GM18526 (cell line): ENCODE data around the gene LTB.

Experiments
- POLR2A ChIP-seq: IDR thresholded peaks from 3 replicates; pipeline ENCODE4 v1.6.1; 2011; ENCODE audit not compliant: insufficient read length; ENCODE audit errors: extremely low read depth

LTB gene

DNA sequence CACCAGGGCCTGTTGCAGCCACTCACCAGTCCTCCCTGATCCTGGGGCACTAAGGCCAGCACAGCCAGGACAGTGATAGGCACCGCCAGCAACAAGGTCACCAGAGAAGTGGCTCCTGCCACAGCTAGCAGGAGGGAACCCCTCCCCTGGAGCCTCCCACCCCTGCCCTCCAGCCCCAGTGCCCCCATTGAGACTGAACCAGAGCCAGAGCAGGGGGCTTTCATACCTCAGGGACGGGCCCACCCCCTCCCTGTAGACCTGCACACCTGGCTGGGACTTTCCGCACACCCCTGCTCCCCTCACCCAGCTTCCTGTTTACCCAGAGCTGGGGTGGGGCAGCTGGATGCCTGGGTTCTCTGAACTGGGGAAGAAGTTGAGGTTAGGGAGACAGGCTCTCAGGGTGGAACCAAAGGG lies at the start of gene LTB:
Gene LTB (minus strand): TSS at position 195 of the 414 bp plus-strand sequence. CDS start 7 bp downstream, at position 188.
- peak; percentile 23 for TF ChIP-seq POLR2A

DNA sequence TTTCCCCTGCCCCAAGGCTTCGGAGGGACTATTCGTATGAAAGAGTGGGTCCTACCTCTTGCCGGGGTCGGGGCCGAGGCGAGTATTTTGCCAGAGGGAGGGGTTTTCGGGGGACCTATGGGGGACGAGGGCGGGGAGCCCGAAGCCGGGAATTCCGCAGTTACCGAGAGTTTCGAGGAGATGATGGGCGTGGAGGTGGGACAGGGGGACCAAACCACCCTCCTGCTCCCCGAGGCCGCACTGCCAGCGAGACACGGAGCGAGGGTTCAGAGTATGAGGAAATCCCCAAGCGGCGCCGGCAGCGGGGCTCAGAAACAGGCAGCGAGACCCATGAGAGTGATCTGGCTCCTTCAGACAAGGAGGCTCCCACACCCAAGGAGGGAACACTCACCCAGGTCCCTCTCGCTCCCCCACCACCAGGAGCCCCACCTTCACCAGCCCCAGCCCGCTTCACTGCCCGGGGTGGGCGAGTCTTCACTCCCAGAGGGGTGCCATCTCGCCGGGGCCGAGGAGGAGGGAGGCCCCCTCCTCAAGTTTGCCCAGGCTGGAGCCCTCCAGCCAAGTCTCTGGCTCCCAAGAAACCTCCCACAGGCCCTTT lies 49.6 kb upstream of the LTB start:
- no peak for TF ChIP-seq POLR2A

DNA sequence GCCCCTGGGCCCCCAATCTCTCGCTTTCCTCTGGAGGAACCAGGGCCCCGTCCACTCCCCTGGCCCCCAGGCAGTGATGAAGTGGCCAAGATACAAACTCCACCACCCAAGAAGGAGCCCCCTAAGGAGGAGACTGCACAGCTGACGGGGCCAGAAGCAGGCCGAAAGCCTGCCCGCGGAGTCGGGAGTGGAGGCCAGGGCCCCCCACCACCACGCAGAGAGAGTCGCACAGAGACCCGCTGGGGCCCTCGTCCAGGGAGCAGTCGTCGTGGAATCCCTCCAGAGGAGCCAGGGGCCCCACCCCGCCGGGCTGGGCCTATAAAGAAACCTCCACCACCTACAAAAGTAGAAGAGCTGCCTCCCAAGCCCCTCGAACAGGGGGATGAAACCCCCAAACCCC lies 49.0 kb upstream of the LTB start:
- TF ChIP-seq POLR2A, result no peak

DNA sequence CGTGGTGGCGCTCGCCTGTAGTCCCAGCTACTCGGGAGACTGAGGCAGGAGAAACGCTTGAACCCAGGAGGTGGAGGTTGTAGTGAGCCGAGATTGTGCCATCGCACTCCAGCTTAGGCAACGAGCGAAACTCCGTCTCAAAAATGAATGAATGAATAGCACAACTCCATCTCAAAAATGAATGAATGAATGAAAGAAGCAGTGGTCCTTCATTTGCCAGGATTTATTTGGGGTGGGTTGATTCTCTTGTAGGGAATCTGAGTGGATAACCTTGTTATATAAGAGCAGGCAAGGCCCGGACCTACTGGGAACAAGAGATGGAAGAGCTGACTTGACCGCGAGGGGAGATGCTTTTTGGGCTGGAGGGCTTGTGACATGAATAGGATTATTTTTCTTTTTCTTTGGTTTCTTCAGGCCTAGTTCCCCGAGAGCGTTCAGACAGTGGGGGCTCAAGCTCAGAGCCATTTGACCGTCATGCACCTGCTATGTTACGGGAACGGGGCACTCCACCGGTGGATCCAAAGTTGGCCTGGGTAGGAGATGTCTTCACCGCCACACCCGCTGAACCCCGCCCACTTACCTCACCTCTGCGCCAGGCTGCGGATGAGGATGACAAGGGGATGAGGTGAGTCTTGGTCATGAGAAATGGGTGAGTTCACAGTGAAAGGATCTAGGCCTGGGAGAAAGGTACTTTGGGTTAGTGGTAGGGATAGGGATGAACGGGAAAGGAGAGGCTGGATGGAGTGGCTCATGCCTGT lies 48.1 kb upstream of the LTB start:
- TF ChIP-seq POLR2A, result no peak

GRCh38 chr6:31629014-31629413 lies 46.8 kb upstream of the LTB start:
- TF ChIP-seq POLR2A, result no peak

- no peak for TF ChIP-seq POLR2A
These were observed 45.6 kb upstream of the LTB start for GRCh38 chr6:31627690-31628287.

GRCh38 chr6:31626952-31627351 lies 44.7 kb upstream of the LTB start:
- TF ChIP-seq POLR2A, result no peak

DNA sequence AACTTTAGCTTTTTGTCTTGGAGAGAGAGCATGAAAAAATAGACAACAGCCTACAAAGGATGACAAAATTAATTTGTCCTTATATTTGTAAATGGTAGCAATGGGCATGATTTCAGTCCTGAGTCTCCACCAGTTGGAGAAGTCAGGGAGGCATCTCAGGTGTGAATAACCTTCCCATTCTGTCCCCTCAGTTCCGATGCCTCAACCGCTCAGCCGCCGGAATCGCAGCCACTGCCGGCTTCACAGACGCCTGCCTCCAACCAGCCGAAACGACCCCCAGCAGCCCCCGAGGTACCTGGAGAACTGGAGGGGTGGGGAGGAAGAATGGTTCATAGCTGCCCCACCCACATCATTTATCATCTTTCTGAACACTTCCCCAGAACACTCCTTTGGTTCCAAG lies 41.8 kb upstream of the LTB start:
- TF ChIP-seq POLR2A, result no peak

DNA sequence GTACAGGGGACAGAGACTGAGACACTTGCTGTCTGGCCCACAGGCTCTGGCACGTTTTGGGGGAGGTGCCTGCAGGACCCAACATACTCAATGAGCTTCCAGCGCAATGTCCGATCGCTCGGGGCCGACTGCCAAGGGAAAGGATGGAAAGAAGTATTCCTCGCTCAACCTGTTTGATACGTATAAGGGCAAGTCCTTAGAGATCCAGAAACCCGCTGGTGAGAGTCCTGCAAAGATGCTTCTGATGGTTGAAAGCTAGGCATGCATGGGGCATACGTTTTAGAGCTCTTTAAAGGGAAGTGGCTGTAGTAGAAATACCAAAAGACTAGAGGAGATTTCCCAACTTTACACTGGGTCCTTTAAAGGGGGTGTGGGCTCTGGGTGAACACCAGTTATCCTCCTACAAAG lies 40.5 kb upstream of the LTB start:
- TF ChIP-seq POLR2A, result no peak

DNA sequence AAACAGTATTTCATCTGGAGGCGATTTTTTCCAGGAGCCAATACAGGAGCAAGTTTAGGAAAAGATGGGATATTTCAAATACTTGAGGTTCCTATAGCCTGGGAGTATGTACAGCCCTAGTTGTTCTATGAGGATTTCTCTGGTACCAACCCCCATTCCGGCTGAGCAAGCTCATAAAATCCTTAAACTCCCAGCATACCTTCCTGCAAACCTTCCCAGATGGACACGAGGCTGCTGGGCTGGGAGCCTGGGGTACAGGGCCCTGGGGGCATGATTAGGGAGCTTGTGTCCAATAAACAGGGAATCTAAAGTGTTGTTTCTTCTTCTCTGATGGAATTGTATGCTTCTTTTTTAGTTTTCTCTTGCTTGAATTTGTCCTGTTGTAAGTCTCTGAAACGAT lies 39.8 kb upstream of the LTB start:
- TF ChIP-seq POLR2A, result no peak

DNA sequence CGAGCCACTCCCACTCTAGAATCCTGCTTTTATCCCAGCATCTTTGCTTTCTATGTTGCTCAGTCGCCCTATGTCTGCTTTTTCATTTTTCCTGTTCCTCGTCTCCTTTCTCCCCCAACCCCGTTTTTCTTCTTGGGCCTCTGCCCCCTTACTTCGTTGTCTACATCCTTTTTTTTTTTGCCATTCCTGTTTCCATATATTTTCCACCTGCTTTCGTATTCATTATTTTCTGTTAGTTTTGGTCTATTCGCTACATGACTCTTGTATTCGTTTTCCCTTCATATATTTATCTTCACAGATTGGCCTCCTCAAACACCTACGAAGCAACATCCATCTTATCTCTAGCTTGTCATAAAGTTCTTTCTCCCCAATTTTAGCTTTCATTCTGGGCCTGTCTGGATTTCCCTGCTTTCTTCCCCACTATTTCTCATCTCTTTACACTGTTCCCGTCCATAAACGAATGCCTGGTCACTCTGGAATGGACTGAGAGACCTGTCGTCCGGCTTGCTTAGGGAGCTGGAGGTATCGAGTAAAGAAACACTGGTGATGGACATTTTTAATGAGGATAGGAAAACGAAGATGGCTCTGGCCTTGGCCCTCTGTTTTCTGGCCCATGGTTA lies 39.2 kb upstream of the LTB start:
- no peak for TF ChIP-seq POLR2A

DNA sequence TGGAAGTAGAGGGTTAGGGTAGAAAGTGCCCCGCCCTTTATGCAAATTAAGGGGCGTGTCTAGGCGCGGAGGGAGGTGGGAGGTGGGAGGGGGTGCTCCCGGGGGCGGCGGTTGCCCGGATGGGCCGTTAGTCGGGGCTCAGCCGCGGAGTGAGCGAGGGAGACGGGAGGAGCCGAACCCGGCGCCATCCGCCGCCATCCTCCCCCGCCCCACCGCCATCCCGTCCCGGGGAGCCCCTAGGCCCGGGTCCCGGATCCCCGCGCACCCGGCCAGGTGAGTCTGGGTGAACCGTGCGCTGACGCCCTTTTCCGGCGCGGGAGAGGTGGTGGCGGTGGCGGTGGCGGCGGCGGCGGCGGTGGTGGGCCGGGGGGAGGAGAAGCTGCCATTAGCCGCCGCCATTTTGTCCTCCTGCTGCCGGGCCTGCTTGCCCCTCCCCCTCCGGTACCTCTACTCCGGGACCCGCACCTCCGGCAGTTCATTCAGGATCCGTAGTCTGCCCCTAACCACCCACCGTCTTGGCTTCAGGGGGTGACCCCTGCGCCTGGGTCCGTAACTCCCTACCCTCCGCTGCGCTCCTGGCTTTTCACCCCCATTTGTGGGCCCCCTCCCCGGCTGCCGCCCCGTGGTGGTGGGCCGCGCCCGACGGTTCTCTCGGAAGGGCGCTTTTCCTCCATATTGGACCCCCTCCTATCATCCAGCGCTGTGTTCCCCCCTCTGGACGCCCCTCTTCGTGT lies 38.5 kb upstream of the LTB start, which contains the start of gene PRRC2A:
Gene PRRC2A (plus strand): TSS at position 130 of the 734 bp plus-strand sequence. CDS start 2,075 bp downstream, outside the sequence.
- peak; percentile 49 for TF ChIP-seq POLR2A

GRCh38 chr6:31619805-31620585 lies 37.8 kb upstream of the LTB start:
- peak; percentile 93 for TF ChIP-seq POLR2A

GRCh38 chr6:31617010-31617409 lies 34.8 kb upstream of the LTB start:
- no peak for TF ChIP-seq POLR2A
